ENCODE measurements around the gene ASF1A.
"Not testable (repeated sequence)": the region's sequence is repeated elsewhere in the genome, so short reads cannot be mapped to it uniquely, and the experiment has no call there.

The ASF1A gene

GRCh38 chr6:118893807-118894424 is at the start of gene ASF1A:
Gene ASF1A (plus strand): TSS chr6:118894152. CDS start chr6:118894414, 262 bp downstream.
- peak; percentile 89 for ATAC-seq

GRCh38 chr6:118844915-118845314 is 49.0 kb upstream of the ASF1A start:
- Mint-ChIP-seq H3K36me3 (peaks cover 17% of the 10 kb centered on the region), H3K4me3 (peak overlapping the region; percentile 5), H3K27ac (peak overlapping the region; percentile 55), H3K27me3 (no peaks in the 10 kb centered on the region), H3K4me1 (peaks cover 54% of the 10 kb centered on the region), H3K9me3 (no peaks in the 10 kb centered on the region)
- no peak for ATAC-seq

More at GRCh38 chr6:118893807-118894424, at the start of gene ASF1A:
- Mint-ChIP-seq H3K4me1 (peaks cover 58% of the 10 kb centered on the region), H3K4me3 (peak within 1 kb of the TSS; percentile 96), H3K27me3 (no peaks in the 10 kb centered on the region), H3K27ac (peak within 1 kb of the TSS; percentile 96), H3K9me3 (no peaks in the 10 kb centered on the region), H3K36me3 (peaks cover 16% of the 10 kb centered on the region)

DNA sequence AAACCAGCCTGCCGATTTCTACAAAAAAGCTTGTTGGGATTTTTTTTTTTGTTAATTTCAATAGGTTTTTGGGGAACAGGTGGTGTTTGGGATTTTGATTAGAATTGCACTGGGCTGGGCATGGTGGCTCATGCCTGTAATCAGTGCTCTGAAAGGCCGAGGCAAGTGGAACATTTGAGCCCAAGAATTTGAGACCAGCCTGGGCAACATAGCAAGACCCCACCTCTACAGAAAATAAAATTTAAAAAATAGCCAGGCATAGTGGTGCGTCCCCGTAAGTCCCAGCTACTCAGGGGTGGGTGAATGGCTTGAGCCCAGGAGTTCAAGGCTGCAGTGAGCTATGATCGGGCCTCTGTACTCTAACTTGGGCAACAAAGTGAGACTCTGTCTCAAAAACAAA is 40.5 kb upstream of the ASF1A start:
- H3K27me3 Mint-ChIP-seq: no peaks in the 10 kb centered on the region
- peaks cover 11% of the 10 kb centered on the region for H3K4me1 Mint-ChIP-seq
- no peak overlapping the region for H3K4me3 Mint-ChIP-seq
- H3K36me3 Mint-ChIP-seq: peaks cover 32% of the 10 kb centered on the region
- no peaks in the 10 kb centered on the region for H3K9me3 Mint-ChIP-seq
- H3K27ac Mint-ChIP-seq: no peak overlapping the region
- no peak for ATAC-seq

- H3K27ac Mint-ChIP-seq: no peak overlapping the region
- H3K4me1 Mint-ChIP-seq: peaks cover 28% of the 10 kb centered on the region
- peaks cover 45% of the 10 kb centered on the region for H3K36me3 Mint-ChIP-seq
- ATAC-seq: no peak
- H3K4me3 Mint-ChIP-seq: no peak overlapping the region
- H3K27me3 Mint-ChIP-seq: no peaks in the 10 kb centered on the region
- peaks cover 7% of the 10 kb centered on the region for H3K9me3 Mint-ChIP-seq
Observed at GRCh38 chr6:118856301-118856700, 37.7 kb upstream of the ASF1A start.

GRCh38 chr6:118859517-118860064 is 34.4 kb upstream of the ASF1A start:
- H3K27ac Mint-ChIP-seq: peak overlapping the region; percentile 66
- no peaks in the 10 kb centered on the region for H3K27me3 Mint-ChIP-seq
- no peak overlapping the region for H3K4me3 Mint-ChIP-seq
- peak; percentile 50 for ATAC-seq
- H3K9me3 Mint-ChIP-seq: peaks cover 10% of the 10 kb centered on the region
- H3K4me1 Mint-ChIP-seq: peaks cover 53% of the 10 kb centered on the region
- H3K36me3 Mint-ChIP-seq: peaks cover 46% of the 10 kb centered on the region

DNA sequence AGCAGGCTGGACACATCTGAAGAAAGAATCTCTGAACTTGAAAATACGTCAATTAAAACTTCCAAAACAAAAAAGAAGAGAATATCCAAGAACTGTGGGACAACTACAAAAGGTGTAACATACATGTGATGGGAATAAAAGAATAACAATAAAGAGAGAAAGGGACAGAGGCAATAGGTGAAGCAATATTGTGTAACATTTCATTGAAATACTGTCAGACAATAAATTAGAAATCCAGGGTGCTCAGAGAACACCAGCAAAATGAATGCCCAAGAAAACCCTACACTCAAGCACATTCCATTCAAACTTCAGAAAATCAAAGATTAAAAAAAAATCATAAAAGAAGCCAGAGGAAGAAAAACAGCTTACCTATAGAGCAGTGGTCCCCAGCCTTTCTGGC is 33.6 kb upstream of the ASF1A start:
- Mint-ChIP-seq H3K4me3 (no peak overlapping the region), H3K4me1 (peaks cover 61% of the 10 kb centered on the region), H3K9me3 (peaks cover 10% of the 10 kb centered on the region), H3K27ac (peak overlapping the region; percentile 66), H3K27me3 (no peaks in the 10 kb centered on the region), H3K36me3 (peaks cover 45% of the 10 kb centered on the region)
- ATAC-seq: no peak

- Mint-ChIP-seq H3K4me1 (peaks cover 66% of the 10 kb centered on the region), H3K27ac (no peak overlapping the region), H3K4me3 (no peak overlapping the region), H3K9me3 (peaks cover 10% of the 10 kb centered on the region), H3K27me3 (no peaks in the 10 kb centered on the region), H3K36me3 (peaks cover 41% of the 10 kb centered on the region)
- ATAC-seq: no peak
Observed at GRCh38 chr6:118860880-118861279, 33.1 kb upstream of the ASF1A start.

DNA sequence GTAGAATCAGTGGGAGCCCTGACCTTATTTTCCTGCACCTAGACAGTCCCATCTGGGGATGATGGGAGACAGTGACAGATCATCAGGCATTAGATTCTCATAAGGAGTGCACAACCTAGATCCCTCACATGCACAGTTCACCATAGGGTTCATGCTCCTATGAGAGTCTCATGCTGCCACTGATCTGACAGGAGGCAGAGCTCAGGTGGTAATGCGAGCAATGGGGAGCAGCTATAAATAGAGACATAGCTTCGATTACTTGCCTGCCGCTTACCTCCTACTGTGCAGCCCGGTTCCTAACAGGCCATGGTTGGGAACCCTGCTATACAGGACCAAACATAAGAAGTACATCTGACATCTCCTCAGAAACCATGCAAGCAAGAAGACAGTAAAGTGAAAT is 31.5 kb upstream of the ASF1A start:
- no peak overlapping the region for H3K4me3 Mint-ChIP-seq
- H3K27ac Mint-ChIP-seq: no peak overlapping the region
- H3K27me3 Mint-ChIP-seq: no peaks in the 10 kb centered on the region
- H3K9me3 Mint-ChIP-seq: peaks cover 16% of the 10 kb centered on the region
- peaks cover 50% of the 10 kb centered on the region for H3K36me3 Mint-ChIP-seq
- H3K4me1 Mint-ChIP-seq: peaks cover 72% of the 10 kb centered on the region
- ATAC-seq: no peak

DNA sequence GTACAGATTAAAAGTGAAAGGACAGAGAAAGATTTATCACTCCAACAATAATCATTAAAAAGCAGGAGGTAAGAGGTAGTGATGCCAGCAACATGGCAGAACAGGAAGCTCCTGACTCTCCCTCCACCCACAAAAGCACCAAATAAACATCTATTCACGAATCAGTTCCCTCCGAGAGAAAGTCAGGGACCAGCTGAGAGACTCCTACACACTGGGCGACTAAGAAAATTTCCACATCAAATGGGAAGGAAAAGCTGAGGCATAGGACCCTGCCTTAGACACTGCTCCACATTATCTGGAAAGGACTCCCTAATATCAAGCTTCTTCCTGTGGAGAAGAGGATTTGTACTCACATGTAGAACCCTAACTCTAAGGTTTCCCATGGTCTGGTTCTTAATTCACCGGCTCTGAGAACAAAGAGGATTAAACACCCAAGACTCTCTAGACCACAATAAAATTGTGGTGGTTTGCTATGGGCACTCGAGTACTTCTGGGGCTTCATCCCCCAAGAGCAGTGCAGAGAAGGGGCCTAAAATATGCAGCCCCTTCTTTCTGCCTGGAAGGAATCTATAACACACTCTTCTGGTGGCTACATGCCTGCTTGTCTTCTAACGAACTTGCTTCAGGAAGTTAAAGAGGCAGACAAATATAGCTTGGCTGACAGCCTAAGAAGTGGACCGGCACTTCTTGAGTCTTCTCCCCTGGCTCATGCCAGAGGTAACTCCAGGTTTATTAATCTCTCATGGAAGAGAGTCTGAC is 29.4 kb upstream of the ASF1A start:
- H3K4me1 Mint-ChIP-seq: peaks cover 54% of the 10 kb centered on the region
- peaks cover 20% of the 10 kb centered on the region for H3K9me3 Mint-ChIP-seq
- H3K36me3 Mint-ChIP-seq: peaks cover 60% of the 10 kb centered on the region
- no peaks in the 10 kb centered on the region for H3K27me3 Mint-ChIP-seq
- peak overlapping the region; percentile 50 for H3K4me3 Mint-ChIP-seq
- peak overlapping the region; percentile 76 for H3K27ac Mint-ChIP-seq
- ATAC-seq: no peak

DNA sequence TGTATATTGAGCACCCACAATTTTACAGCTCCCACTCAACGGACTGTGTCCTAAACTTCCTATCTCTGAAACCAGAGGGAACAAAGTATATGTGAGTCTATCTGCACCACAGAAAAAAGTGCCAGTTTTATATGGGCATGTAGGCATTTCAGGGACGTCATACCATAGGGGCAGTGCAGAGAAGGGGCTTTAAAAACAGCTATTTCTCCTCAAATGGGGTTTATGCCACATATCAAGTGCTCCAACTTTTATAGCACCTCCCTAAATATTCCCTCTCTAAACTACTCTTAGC is 28.9 kb upstream of the ASF1A start:
- Mint-ChIP-seq H3K27me3 (no peaks in the 10 kb centered on the region), H3K4me1 (peaks cover 49% of the 10 kb centered on the region), H3K36me3 (peaks cover 59% of the 10 kb centered on the region), H3K4me3 (no peak overlapping the region), H3K9me3 (peaks cover 18% of the 10 kb centered on the region), H3K27ac (peak overlapping the region; percentile 76)
- no peak for ATAC-seq

DNA sequence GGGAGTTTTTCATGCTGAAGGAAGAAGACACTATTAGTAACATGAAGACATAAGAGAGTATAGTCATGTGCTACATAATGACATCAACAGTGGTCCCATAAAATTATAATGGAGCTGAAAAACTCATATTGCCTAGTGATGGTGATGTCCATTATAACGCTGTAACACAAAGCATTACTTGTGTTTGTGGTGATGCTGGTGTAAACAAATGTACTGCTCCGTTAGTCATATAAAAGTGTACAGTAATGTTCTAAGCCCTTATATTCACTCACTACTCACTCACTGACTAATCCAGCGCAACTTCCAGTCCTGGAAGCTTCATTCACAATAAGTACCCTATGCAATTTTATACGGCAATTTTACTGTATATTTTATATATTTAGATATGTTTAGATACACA is 26.8 kb upstream of the ASF1A start:
- H3K27ac Mint-ChIP-seq: no peak overlapping the region
- peaks cover 60% of the 10 kb centered on the region for H3K4me1 Mint-ChIP-seq
- H3K36me3 Mint-ChIP-seq: peaks cover 57% of the 10 kb centered on the region
- H3K9me3 Mint-ChIP-seq: peaks cover 14% of the 10 kb centered on the region
- no peak overlapping the region for H3K4me3 Mint-ChIP-seq
- no peaks in the 10 kb centered on the region for H3K27me3 Mint-ChIP-seq
- ATAC-seq: no peak

- not testable (repeated sequence) for H3K4me3 Mint-ChIP-seq, H3K27me3 Mint-ChIP-seq, H3K27ac Mint-ChIP-seq, ATAC-seq
- Mint-ChIP-seq H3K9me3 (peaks cover 17% of the 10 kb centered on the region), H3K4me1 (peaks cover 55% of the 10 kb centered on the region), H3K36me3 (peaks cover 62% of the 10 kb centered on the region)
Observed at GRCh38 chr6:118868901-118869300, 25.1 kb upstream of the ASF1A start.

GRCh38 chr6:118869350-118869749 is 24.6 kb upstream of the ASF1A start:
- peaks cover 17% of the 10 kb centered on the region for H3K9me3 Mint-ChIP-seq
- peaks cover 53% of the 10 kb centered on the region for H3K4me1 Mint-ChIP-seq
- peaks cover 64% of the 10 kb centered on the region for H3K36me3 Mint-ChIP-seq
- no peak for ATAC-seq
- H3K4me3 Mint-ChIP-seq: no peak overlapping the region
- H3K27ac Mint-ChIP-seq: no peak overlapping the region
- no peaks in the 10 kb centered on the region for H3K27me3 Mint-ChIP-seq

DNA sequence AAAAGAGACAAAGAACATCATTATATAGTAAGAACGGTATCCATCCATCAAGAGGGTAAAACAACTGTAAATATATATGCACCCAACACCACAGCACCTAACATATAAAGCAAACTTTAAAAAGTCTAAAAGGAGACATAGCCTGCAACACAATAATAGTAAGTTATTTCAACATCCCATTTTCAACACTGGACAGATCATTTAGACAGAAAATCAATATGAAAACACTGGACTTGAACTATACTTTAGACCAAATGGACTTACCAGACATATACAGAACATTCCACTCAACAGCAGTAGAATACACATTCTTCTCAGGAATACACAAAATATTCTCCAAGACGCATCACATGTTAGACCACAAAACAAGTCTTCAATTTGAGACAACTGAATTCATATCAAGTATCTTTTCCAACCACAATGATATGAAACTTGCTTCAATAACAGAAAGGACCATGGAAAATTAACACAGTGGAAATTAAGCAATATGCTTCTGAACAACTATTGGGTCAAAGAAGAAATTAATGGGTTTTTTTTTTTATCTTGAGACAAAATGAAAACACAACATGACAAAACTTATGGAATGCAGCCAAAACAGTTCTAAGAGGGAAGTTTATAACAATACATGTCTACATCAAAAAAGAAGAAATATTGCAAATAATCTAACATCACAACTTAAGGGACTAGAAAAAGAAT is 23.9 kb upstream of the ASF1A start:
- Mint-ChIP-seq H3K4me3 (no peak overlapping the region), H3K4me1 (peaks cover 49% of the 10 kb centered on the region), H3K27ac (no peak overlapping the region), H3K9me3 (peaks cover 17% of the 10 kb centered on the region), H3K27me3 (no peaks in the 10 kb centered on the region), H3K36me3 (peaks cover 66% of the 10 kb centered on the region)
- no peak for ATAC-seq

- ATAC-seq: no peak
- Mint-ChIP-seq H3K9me3 (peaks cover 13% of the 10 kb centered on the region), H3K36me3 (peaks cover 60% of the 10 kb centered on the region), H3K27ac (no peak overlapping the region), H3K4me1 (peaks cover 43% of the 10 kb centered on the region), H3K4me3 (no peak overlapping the region), H3K27me3 (no peaks in the 10 kb centered on the region)
Observed at GRCh38 chr6:118871331-118871730, 22.6 kb upstream of the ASF1A start.

All from stimulated activated memory B cell treated with anti-CD40 and anti-IgM and Interleukin-4, amounts not matched to agents 10 μg/mL and 1 μg/mL and 100 μg/mL, for 72 hours (primary cell).